Raji (cell line): ENCODE measurements around the gene POM121.
"Not testable (repeated sequence)": the region's sequence is repeated elsewhere in the genome, so short reads cannot be mapped to it uniquely, and the experiment has no call there.

Source experiments
- POLR2A ChIP-seq: IDR thresholded peaks from 2 replicates; pipeline ENCODE4 v1.6.1; 2011; ENCODE audit warnings: low read depth, low read length, control low read depth; ENCODE audit not compliant: insufficient read depth

POM121 gene

DNA sequence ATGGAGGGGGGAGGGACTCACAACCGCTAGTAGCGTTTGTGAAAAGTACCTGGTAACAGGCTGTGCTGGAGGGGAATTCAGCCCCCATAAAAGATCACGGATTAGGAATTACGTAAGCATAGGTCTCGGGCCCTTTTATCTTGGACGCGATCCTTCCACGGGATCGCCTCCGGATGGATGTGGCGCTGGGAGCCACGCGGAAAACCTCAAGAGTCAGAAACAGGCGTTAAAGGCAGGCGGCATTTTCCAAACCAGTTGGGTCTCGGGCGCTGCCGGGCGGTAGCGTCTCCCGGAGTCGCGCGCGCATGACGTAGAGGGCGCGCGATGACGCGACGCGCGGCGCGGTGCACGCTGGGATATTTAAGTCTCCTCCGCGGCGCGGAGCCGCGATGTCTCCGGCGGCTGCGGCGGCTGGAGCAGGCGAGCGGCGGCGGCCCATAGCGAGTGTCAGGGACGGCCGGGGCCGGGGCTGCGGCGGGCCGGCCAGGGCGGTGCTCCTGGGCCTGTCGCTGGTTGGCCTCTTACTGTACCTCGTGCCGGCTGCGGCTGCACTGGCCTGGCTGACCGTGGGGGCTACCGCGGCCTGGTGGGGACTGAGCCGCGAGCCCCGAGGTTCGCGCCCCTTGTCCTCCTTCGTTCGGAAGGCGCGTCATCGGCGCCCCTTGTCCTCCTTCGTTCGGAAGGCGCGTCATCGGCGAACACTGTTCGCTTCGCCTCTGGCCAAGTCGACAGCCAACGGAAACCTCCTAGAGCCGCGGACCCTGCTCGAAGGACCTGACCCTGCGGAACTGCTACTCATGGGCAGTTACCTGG lies at the start of gene POM121:
POM121 (plus strand) TSS at position 363 of the 813 bp plus-strand sequence; CDS start at position 390, 27 bp downstream.
- TF ChIP-seq POLR2A: peak; percentile 83

DNA sequence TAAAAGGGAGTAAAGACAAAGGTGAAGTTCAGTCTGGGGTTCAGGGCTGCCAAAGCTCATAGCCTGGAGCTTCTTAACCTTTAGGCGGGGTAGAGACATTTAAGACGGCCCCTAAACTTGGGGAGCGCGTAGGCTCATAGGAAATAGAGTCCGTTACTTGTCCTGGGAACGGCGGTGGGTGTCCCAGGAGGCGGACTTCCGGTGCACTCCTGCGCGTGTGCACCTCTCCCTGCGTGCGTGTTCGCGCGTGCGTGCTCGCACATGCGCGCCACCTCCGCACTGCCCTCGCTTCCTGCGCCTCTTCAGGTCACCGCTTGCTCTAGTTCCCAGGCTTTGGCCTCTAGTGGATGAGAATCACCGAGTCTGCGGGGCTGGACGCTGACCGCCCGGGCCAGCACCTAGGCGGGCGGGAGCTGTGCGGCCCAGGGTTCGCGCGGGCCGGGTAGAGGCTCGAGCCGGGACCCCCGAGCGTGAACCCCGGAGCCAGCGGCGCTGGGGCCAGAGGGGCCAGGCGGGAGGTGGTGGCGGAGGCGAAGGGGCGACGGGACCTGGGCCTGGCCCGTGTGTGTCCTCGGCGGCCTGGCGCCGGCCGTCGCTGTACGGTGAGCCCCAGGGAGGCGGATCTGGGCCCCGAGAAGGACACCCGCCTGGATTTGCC lies 45.7 kb upstream of the POM121 start:
- peak; percentile 77 for TF ChIP-seq POLR2A

DNA sequence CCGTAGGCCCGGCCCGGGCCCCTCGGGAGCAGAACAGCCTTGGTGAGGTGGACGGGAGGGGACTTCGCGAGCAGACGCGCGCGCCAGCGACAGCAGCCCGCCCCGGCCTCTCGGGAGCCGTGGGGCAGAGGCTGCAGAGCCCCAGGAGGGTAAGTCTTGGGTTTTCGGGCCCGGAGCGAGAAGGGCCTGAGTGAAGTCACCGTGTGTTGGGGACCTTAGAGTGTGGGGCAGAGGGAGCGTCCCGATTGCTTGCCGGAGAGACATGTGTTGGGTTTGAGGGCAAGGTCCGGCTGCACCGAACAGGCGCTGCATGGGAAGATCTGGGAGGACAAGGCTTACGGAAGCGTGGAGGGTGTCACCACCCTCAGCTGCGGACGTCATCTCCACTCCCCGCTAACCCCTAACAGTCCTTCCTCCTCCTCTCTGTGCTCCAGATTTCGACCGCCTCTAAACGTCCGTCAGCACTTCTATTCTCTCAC lies 45.1 kb upstream of the POM121 start:
- peak; percentile 70 for TF ChIP-seq POLR2A

DNA sequence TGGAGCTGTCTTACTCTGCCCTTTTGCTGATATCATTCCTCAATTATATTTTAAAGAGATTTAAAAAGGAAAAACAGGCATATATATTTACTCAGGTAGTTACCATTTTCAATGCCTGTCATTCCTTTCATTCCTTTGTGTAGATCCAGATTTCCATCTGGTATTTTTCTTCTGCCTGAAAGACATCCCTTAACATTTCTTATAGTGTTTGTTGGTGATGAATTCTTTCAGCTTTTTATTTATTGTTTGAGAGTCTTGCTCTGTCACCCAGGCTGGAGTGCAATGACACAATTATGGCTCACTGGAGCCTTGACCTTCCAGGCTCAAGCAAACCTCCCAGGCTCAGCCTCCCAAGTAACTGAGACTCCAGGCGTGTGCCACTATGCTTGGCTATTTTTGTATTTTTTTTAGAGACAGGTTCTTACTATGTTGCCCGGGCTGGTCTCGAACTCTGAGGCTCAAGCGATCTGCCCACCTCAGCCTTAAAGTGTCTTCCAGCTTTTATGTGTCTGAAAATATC lies 5.6 kb upstream of the POM121 start:
- no peak for TF ChIP-seq POLR2A

DNA sequence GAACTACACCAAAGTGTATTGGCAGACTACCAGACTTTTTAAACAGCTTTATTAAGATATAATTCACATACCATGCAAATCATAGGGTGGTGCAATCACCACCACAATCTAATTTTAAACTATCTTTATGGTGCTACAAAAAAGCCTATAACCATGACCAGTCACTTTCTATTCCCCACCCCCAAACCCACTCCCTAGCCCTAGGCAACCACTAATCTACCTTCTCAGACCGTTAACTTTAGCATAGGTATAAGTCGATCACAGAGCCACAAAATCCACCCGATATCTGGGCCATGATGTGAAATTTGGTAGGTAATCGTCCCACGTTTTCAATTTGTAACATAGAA lies 536 bp upstream of the POM121 start:
- no peak for TF ChIP-seq POLR2A

DNA sequence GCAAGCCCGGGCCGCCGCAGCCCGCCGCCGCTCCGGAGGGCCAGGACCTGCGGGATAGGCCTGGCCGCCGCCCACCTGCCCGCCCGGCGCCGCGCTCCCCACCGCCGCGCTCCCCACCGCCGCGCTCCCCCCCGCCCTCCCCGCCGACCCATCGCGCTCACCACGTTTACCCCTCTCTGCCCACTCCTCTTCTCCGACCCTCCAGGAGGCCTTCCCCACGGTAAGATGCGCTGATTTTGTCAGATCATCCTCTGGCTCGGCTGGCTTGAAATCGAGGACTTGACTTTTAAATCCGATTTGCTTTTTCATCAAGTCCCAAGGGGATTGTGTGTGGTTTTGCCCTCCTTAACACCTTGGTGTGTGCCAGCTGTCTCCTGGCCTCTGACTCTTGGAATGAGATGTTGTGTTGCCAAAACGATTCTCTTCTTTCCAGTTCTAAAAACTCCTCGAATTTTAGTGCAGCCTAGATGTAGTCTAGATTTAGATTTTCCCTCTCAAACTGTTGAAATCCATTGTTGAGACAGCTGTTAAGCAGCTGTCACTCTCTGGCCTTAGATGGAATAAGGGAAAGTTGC lies 738 bp downstream of the POM121 start:
- TF ChIP-seq POLR2A: no peak

DNA sequence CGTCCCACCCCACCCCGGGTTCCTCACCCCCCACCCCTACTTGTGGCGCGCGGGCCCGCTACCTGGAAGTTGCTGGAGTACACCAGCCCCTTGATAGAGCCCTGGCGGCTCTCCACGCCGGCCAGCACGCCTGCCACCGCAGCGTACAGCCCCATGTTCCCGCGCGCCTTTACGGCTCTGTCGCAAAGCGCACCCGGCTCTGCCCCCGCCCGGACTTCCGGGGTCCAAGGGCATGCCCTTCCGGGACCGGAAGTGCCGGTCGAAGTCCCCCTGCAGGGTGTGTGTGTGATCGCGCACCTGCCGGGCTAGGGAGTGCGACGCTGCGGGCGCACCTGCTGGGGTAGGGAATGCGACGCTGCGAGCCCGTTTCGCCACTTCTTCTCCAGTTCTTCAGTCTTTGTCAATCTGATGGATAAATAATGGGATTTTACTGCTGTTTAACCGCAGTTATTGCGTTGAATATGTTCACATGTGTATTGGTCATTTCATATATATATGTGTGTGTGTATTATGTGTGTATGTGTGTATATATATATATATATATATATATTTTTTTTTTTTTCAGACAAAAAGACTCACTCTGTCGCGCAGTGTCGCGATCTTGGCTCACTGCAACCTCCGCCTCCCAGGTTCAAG lies 29.8 kb downstream of the POM121 start:
- TF ChIP-seq POLR2A: peak; percentile 31; the same call in 1 of the 2 replicates

DNA sequence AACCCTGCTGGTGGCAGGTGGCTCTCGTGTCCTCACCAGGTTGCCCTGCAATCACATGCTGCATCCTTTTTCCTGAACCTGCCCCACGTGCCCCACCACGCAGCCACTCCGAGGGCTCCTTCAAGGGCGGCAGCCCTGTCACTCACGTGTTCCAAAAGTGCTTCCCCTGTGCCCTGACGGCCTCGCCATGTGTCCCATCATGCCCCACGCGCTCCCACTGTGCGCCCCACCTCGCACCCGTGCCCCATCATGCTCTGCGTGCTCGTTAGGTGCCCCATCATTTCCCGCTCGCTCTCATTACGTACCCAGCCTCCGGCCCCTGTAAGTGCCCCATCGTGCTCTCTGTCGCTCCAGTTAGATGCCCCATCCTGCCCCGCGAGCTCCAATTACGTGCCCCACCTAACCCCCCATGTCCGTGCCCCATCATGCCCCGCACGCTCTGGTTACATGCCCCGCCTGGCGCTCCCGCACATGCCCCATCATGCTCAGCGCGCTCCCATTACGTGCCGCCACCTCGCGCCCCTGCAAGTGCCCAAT lies 44.2 kb downstream of the POM121 start, which contains the start of gene TRIM74:
TRIM74 (minus strand) TSS at position 487 of the 537 bp plus-strand sequence. CDS start 3,309 bp downstream, outside the sequence.
- not testable (repeated sequence) for TF ChIP-seq POLR2A
